GM10248 (cell line): ENCODE results near the gene RPL10.

Experiments used
- CTCF ChIA-PET: fragments of 300-600 bp; sonication (Branson Sonifier 250); formaldehyde crosslinking; extraction: SDS; loops from one replicate; lab custom pipeline; 2021; ENCODE audit warnings: antibody characterized with exemption; lab: Yijun Ruan, JAX
- POLR2A ChIA-PET: fragments of 350-650 bp; sonication (Branson Sonifier 250); formaldehyde crosslinking; extraction: SDS; loops from one replicate; lab custom pipeline; 2020; ENCODE audit warnings: antibody characterized with exemption; lab: Yijun Ruan, JAX
- DNase-seq: peaks from one replicate; pipeline ENCODE4 v3.0.0; 2012; ENCODE audit errors: extremely low spot score
- CTCF ChIP-seq: IDR thresholded peaks from 2 replicates; pipeline ENCODE4 v1.5.1; 2012; ENCODE audit warnings: mild to moderate bottlenecking, low read depth; ENCODE audit errors: extremely low read depth, missing control alignments, control extremely low read depth

Gene RPL10

GRCh38 chrX:154397888-154398667 is at the start of gene RPL10:
RPL10 (plus strand) TSS chrX:154398377; CDS start chrX:154398520, 143 bp downstream.
- TF ChIP-seq CTCF = no peak
- POLR2A ChIA-PET = interaction anchor here (1.0 to 1.1 kb wide), 3 partner anchors 14 to 27 kb away, joined by 3 to 4 read pairs (median 4); partner anchors contain the start of gene EMD
- CTCF ChIA-PET = interaction anchor here (0.6 to 3.0 kb wide), 10 partner anchors 13 to 384 kb away, joined by 3 to 12 read pairs (median 4); partner anchors contain the start of genes EMD, FLNA, TAFAZZIN and UBL4A
- DNase-seq = peak; percentile 92

GRCh38 chrX:154348646-154349358 is 49.4 kb upstream of the RPL10 start:
- DNase-seq = no peak
- CTCF ChIA-PET = no interaction called here
- TF ChIP-seq CTCF = no peak
- POLR2A ChIA-PET = no interaction called here

- ChIA-PET POLR2A (no interaction called here), CTCF (no interaction called here)
- DNase-seq = no peak
- TF ChIP-seq CTCF = no peak
Measured at GRCh38 chrX:154349359-154349935, 48.7 kb upstream of the RPL10 start.

GRCh38 chrX:154349979-154350378 is 48.2 kb upstream of the RPL10 start:
- DNase-seq = no peak
- no peak for TF ChIP-seq CTCF
- CTCF ChIA-PET = no interaction called here
- POLR2A ChIA-PET = no interaction called here

- DNase-seq = no peak
Measured at GRCh38 chrX:154350429-154351182, 47.6 kb upstream of the RPL10 start.

More at GRCh38 chrX:154350429-154351182, 47.6 kb upstream of the RPL10 start:
- ChIA-PET POLR2A (no interaction called here), CTCF (no interaction called here)
- TF ChIP-seq CTCF = no peak
